A549 treated with DMSO at 1 μM for 4 hours (cell line): Measurements from ENCODE around the gene OSTC. TPM values are rescaled to one million over a fixed set of nuclear protein-coding genes. Genes with fewer than 3 reads are reported as not detected.

Source experiments
- total RNA-seq: library from RNA; stranded (reverse); fragments of 200-300 nt; extraction: Qiagen RNA extraction; gene quantifications from 5 replicates; pipeline ENCODE4 v1.2.3, GENCODE V29; 2022; ENCODE audit warnings: low read depth

The OSTC gene
- total RNA-seq: 90.3 to 108 TPM (median 102 TPM) in 5 replicates

GRCh38 chr4:108650212-108651013, at the start of gene OSTC:
Gene OSTC (plus strand): TSS chr4:108650599. CDS start chr4:108650656, 57 bp downstream.

DNA sequence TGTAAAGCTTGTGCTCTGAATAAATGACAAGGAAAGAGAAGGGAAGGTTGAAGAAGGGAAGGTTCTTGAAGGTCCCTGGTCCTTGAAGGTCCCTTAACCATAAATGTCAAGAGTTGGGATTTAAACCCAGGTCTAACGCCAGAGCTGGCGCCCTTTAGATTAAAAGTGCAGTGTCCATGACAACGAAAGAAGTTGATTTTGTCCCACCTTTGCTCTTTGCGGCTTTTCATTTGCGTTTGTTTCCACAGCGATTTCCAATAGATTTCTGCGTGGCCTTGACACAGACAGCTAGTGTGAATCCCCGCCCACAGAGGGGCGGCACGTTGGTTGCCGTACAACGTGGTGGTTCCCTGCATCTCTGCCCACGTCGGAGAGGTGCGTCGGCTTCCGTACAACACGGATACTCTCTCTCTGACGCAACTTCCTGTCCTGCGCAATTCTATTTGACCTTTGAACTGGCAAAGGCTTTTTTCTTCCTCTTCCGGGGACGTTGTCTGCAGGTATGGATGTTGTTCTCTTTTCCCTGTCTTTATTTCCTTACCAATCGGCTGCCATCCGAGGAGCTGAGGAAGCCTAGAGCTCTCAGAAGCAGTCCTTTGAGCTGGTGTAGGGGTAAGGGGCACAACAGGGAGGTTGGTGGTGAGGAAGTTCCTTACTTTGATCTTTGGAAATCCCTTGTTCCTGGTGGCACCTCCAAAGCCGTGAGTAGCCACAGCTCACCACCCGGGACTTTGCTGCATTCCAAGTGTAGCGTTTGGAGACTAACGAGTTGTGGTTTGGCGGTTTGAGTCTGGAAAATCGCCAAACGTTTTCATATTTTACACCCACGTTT, 30.1 kb upstream of the OSTC start, which contains the start of gene RPL34:
RPL34 (plus strand) TSS at position 476 of the 832 bp plus-strand sequence. CDS start 1,384 bp downstream, outside the sequence.

Other genes with a start within 250 kb of the OSTC start
- 796 to 1,006 TPM (median 919 TPM) in 5 replicates for gene RPL34, start 30.0 kb upstream of the OSTC start, total RNA-seq
- gene ETNPPL, start 112.5 kb downstream of the OSTC start, total RNA-seq: 0.07 TPM in 1 of 5 replicates, not detected in the others